ENCODE data around the gene RYR2.

Gene RYR2

DNA sequence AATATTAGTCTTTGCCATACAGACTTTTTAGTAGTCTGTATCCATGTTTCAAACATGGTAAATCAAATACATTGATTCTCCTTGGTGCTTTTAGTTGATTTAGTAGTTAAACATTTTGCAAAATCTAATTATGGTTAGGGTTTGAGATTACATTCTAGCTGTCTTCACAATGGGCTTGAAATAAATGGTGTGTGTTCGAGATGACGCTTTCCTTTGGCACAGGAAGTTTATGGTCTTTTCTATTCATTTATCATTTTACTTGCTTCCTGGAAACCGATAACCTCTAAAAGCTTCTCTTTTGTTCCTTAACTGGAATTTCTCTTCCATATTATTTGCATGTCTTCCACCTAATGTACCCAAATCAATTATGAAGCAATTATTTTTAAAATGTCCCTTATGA, 810.4 kb downstream of the RYR2 start:
- TF ChIP-seq, protein P1, sequence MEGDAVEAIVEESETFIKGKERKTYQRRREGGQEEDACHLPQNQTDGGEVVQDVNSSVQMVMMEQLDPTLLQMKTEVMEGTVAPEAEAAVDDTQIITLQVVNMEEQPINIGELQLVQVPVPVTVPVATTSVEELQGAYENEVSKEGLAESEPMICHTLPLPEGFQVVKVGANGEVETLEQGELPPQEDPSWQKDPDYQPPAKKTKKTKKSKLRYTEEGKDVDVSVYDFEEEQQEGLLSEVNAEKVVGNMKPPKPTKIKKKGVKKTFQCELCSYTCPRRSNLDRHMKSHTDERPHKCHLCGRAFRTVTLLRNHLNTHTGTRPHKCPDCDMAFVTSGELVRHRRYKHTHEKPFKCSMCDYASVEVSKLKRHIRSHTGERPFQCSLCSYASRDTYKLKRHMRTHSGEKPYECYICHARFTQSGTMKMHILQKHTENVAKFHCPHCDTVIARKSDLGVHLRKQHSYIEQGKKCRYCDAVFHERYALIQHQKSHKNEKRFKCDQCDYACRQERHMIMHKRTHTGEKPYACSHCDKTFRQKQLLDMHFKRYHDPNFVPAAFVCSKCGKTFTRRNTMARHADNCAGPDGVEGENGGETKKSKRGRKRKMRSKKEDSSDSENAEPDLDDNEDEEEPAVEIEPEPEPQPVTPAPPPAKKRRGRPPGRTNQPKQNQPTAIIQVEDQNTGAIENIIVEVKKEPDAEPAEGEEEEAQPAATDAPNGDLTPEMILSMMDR (IDR thresholded peaks at IDR 0.05; ENCODE audit: low read depth, low read length): no peak
- H3K4me3 ChIP-seq (ENCODE audit: low read depth, low read length): no peak overlapping the region

DNA sequence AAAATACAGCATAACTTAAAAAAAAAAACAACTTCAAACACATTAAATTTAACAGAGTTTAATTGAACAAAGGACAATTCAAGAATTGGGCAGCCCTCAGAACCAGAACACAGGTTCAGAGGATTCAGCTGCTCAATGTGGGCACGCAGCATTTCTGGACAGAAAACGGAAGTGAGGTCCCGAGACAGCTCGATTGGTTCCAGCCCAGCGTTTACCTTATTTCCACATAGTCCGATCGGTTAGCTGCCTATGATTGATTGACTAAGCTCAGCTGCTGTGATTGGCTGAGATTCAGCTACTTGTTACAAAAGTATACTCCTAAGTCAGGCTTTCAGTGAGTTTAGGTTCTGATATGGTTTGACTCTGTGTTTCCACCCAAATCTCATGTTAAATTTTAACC, 815.5 kb downstream of the RYR2 start:
- TF ChIP-seq, protein P1 (IDR thresholded peaks at IDR 0.05; ENCODE audit: low read depth, low read length): no peak
- H3K4me3 ChIP-seq (ENCODE audit: low read depth, low read length): no peak overlapping the region

DNA sequence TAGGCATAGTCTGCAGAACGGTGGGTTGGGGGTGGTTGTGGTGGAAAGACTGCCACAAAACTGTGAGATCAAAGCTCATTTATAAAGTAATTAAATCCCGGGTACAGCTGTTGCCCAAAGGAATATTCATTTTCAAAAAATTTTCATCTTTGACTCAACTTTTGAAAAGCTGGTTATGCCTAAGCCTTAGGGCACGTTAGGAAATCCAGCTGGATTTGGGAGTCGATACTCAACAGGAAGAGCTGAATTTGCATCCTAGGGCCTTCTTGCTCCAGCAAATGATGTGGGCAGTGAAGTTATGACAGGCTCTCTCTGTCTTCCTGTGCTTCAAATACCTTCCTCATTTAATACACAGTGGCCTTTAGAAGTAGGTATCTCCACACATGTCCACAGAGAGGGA, 817.0 kb downstream of the RYR2 start:
- TF ChIP-seq, protein P1 (IDR thresholded peaks at IDR 0.05; ENCODE audit: low read depth, low read length): no peak
- no peak overlapping the region for H3K4me3 ChIP-seq (ENCODE audit: low read depth, low read length)

DNA sequence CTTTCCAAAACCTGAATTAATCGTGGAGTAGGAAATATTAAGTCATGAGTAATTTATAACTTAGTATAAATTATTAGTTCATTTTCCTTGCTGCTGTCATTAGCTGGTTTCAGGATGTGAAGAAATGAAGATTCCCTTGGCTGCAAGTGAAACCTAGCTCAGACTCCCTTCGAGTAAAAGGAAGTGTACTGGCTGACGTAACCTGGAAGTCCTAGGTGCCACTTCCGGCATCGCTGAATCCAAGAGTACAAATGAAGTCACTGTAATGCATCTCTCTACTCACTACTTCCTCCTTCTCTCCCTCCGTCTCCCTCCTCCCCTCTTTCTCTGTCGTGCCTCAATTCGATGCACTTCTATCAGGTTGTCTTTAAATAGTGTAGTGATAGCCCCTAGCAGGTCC, 820.0 kb downstream of the RYR2 start:
- H3K4me3 ChIP-seq (ENCODE audit: low read depth, low read length): no peak overlapping the region
- TF ChIP-seq, protein P1 (IDR thresholded peaks at IDR 0.05; ENCODE audit: low read depth, low read length): no peak

DNA sequence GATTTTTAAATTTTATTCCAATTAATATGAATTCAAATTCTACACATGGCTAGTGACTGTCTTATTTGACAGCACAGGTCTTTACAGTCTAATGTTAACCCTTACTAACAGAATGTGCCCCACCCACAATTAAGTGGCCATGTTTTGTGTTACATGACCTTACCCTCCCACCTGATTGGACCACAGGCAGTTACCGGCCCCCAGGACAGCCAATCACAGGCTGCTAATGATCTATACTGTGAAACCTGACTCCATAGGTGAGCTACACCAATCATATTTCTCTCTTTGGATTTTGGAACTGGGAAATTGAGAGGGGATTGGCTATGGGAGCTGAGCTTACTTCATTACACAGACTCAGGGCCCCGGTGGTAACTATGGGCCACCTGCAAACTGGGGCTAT, 821.2 kb downstream of the RYR2 start:
- TF ChIP-seq, protein P1 (IDR thresholded peaks at IDR 0.05; ENCODE audit: low read depth, low read length): no peak
- H3K4me3 ChIP-seq (ENCODE audit: low read depth, low read length): no peak overlapping the region

DNA sequence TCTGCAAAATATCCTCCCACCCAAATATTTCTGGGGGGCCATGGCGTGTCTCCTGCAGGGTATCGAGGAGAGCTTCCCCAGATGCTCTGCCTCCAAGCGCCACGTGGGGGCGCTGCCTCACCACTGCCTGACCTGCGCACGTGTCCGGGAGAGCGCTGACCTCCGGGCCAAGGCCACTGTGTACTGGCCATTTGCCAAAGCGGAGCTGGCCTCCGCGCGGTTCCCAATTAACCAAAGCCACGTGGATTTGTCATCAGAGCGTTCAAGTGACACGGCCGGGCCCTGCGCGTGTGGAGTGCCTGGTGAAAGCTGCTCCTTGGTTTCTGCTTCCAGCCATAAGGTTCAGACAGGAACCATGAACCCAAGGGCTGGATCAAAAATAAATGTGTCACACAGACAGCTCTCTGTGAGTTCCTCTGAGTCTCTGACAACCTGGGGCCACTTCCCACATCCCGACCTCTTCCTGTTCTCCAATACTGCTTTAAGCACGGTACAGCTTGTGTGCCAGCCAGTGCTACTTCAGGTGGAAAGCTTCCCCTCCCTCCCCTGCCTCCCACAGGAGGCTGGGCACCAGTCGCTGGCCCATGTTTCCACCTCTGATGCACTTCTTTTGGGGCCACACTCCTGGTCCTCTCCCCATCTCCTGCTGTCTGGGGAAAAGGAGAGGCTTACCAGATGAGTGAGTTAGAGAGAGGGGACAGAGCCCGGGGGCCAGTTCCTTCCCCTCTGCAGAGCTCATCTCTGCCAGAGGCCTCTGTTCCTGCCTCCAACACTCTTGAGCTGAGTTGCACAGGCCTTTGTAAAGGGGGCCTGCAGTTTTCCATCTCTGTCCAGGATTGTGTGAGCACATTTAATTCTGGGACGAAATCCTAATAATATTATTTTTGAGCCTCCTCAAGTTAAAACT, 822.6 kb downstream of the RYR2 start:
- H3K4me3 ChIP-seq (ENCODE audit: low read depth, low read length): no peak overlapping the region
- TF ChIP-seq, protein P1 (IDR thresholded peaks at IDR 0.05; ENCODE audit: low read depth, low read length): peak; percentile 87

DNA sequence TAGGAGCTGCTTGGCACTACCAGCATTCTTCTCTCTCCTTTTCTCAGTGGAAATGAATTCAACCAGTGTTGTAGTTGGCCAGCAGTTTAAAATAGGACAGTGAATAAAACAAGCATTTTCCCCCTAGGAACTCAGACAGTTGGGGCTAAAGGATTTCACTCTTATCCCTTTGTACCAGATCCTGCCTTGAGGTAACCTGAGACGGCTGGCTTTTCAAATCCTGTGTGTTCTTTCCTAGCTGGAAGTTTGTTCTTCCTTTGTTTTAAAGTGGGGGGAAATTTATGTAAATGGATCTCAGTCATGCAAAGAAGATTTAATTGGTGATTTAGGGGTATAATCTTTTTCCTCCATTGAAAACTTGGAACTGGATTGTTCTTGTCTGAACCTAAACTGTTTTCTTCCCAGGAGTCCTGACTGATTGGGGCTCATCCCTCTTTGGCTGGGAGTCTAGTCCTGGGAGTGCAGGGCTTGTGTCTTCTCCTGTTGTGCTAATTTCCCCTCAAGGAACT, 825.5 kb downstream of the RYR2 start:
- TF ChIP-seq, protein P1 (IDR thresholded peaks at IDR 0.05; ENCODE audit: low read depth, low read length): no peak
- H3K4me3 ChIP-seq (ENCODE audit: low read depth, low read length): no peak overlapping the region
